Right atrium auricular region (tissue), 2 donors: Measurements from ENCODE around the gene ABHD11. TPM values are rescaled to one million over a fixed set of nuclear protein-coding genes. Genes with fewer than 3 reads are reported as not detected.

ENCODE experiments used
- DNase-seq: peaks from one replicate; pipeline ENCODE4 v3.0.0-alpha.2; 2019; ENCODE audit warnings: low spot score
- H3K27ac ChIP-seq, 2 donors: fragments of 200-600 bp; sonication (generic); 1 replicate in 1 of 2; 2 replicates in 1 of 2; pipeline ENCODE4 v1.5.1; 2016 to 2019
- H3K27me3 ChIP-seq, 2 donors: fragments of 200-600 bp; sonication (generic); one replicate each; pipeline versions ENCODE4 v1.5.1 to v1.6.0; 2017 to 2019
- H3K36me3 ChIP-seq: fragments of 200-600 bp; sonication (generic); one replicate; pipeline ENCODE4 v1.5.1; 2016
- H3K4me1 ChIP-seq, 2 donors: fragments of 200-600 bp; sonication (generic); one replicate each; pipeline versions ENCODE4 v1.5.1 to v1.6.0; 2017 to 2019
- H3K4me3 ChIP-seq, 2 donors: fragments of 200-600 bp; sonication (generic); 1 replicate in 1 of 2; 2 replicates in 1 of 2; pipeline ENCODE4 v1.5.1; 2017 to 2019; ENCODE audit warnings: mild to moderate bottlenecking in 1 of 2, moderate library complexity in 1 of 2
- H3K9me3 ChIP-seq, 2 donors: fragments of 200-600 bp; sonication (generic); one replicate each; pipeline ENCODE4 v1.5.1; 2019
- CTCF ChIP-seq, 2 donors: fragments of 200-600 bp; sonication (generic); IDR thresholded peaks; one replicate each; pipeline ENCODE4 v1.5.1; 2019; ENCODE audit warnings: antibody characterized with exemption in 2 of 2
- total RNA-seq, 2 donors: library from RNA; depleted of rRNA; stranded (reverse); fragments of >200 nt; gene quantifications; one replicate each; pipeline ENCODE4 v1.1.0, GENCODE V29; 2016

ABHD11 gene
- total RNA-seq, 2 donors from 2014 or later: 15.5 to 31.5 TPM

DNA sequence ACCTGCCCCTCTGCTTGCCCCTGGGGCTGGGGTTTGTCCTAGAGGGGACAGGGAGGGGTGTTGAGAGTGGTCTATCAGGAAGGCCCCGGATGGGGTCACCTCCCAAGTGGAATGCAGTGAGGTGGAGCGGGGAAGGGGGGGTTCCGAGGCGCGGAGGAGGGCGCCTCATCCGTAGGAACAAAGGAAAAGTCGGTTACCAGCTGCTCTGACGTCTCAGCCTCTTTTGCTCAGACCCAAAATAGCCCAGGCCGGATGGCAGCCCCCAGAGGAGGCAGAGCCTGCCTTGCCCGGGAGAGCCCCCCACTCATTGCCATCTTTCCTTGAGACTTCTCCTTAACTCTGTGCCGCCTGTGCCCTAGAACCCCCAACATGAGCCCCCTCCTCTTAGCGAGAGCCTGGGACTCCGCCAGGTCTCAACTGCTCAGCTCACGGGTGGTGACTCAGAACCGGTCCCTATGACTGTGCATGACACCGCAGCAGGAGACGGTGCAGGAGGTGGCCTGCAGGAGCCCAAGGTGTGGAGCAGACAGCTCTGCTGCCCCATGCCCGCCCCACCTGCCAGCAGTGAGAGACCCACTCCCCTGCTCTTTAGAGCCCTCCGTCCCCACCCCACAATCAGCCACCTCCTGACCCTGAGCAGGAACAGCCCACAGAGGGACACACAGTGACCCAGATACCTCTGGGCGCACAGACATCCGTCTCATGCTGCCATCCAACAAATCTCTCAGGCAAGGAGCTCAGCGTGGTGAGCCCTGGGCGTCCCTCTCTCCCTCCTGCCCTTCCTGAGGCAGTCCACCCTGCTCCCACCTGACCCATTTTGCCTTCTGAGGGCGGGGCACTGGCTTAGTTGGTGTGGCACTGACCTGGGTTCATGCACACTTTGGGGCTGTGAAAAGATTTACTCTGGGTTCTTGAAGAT is 32.2 kb downstream of the ABHD11 start:
- no peaks in the 10 kb centered on the region for H3K9me3 ChIP-seq
- H3K4me1 ChIP-seq: peaks cover 0 to 9% of the 10 kb centered on the region in 2 donors
- no peaks in the 10 kb centered on the region for H3K27me3 ChIP-seq
- no peak overlapping the region for H3K4me3 ChIP-seq
- no peaks in the 10 kb centered on the region for H3K36me3 ChIP-seq
- no peak overlapping the region for H3K27ac ChIP-seq
- TF ChIP-seq CTCF (IDR thresholded peaks at IDR 0.05): no peak
- DNase-seq: no peak

DNA sequence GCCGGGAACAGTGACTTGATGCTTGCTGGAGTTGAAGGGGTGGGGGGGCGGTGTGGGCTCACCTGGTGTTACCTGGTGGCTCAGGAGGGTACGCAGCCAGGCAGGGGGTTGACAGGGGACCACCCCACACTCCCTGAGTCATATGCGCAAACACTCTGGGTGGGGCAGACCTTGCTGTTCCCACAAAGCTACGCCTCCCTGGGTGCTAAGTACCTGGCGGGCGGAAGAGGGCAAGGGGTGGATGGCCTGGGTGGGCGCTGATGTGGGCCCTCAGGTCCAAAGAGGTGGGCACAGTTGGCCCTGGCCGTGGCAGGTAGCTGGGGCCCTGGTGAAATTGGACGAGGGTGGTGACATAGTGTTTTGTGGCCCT is 33.1 kb downstream of the ABHD11 start:
- Histone ChIP-seq H3K27ac (no peak overlapping the region), H3K9me3 (no peaks in the 10 kb centered on the region)
- DNase-seq: no peak

DNA sequence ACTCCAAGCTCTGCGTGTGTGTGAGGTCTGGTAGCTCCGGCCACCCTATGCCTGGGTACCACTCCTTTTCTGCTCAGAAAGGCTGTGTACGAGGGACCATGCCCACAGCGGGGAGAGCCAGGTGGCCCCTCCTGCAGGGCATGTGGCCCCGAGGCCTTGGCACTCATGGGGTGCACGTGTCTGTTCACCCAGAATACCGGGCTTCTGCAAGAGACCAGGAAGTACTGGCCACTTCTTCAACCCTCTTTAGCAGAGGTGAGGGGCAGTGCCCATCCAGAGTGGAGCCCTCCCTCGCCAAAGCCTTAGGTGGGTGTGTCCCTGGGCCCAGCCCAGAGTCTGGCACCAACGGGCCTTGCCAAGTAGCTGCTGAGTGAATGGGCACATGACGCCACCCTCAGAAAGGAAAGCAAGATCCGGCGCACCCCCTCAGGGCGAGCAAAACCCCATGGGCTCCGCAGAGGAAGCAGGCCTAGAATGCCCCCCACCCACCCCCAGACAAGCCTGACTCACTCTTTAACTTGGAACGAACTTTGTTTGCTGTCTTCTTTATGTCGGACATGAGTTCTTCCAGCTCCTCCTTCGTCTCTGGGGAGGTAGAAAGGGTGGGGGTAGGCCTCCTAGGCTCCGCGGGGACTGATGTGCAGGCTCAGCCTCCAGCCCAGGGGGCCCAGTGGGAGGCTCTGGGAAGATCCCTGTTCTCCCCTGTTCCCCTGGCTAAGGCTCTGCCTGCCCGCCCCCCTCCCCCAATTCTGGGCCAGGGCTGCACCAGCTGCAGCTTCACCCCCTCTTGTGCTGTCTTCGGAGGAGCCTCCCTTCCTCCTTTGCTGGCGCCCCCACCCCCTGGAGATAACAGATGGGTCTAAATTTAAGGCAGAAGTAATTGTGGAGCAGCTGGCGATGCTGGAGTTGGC is 33.7 kb downstream of the ABHD11 start:
- DNase-seq: no peak
- H3K4me3 ChIP-seq: no peak overlapping the region
- H3K4me1 ChIP-seq: peaks cover 0 to 9% of the 10 kb centered on the region in 2 donors
- H3K27me3 ChIP-seq: no peaks in the 10 kb centered on the region
- TF ChIP-seq CTCF (IDR thresholded peaks at IDR 0.05): no peak
- H3K36me3 ChIP-seq: no peaks in the 10 kb centered on the region
- no peak overlapping the region for H3K27ac ChIP-seq
- H3K9me3 ChIP-seq: no peaks in the 10 kb centered on the region

More for the DNA sequence above, 33.1 kb downstream of the ABHD11 start:
- no peak for TF ChIP-seq CTCF (IDR thresholded peaks at IDR 0.05)
- H3K36me3 ChIP-seq: no peaks in the 10 kb centered on the region
- H3K27me3 ChIP-seq: no peaks in the 10 kb centered on the region
- no peak overlapping the region for H3K4me3 ChIP-seq
- H3K4me1 ChIP-seq: peaks cover 0 to 9% of the 10 kb centered on the region in 2 donors

GRCh38 chr7:73703757-73704639 is 34.6 kb downstream of the ABHD11 start:
- H3K27ac ChIP-seq: no peak overlapping the region
- DNase-seq: no peak
- H3K9me3 ChIP-seq: no peaks in the 10 kb centered on the region
- TF ChIP-seq CTCF (IDR thresholded peaks at IDR 0.05): no peak
- no peaks in the 10 kb centered on the region for H3K36me3 ChIP-seq
- H3K27me3 ChIP-seq: no peaks in the 10 kb centered on the region
- peak overlapping the region in 1 of 2 donors; percentile 35 for H3K4me3 ChIP-seq
- peaks cover 0 to 9% of the 10 kb centered on the region in 2 donors for H3K4me1 ChIP-seq

DNA sequence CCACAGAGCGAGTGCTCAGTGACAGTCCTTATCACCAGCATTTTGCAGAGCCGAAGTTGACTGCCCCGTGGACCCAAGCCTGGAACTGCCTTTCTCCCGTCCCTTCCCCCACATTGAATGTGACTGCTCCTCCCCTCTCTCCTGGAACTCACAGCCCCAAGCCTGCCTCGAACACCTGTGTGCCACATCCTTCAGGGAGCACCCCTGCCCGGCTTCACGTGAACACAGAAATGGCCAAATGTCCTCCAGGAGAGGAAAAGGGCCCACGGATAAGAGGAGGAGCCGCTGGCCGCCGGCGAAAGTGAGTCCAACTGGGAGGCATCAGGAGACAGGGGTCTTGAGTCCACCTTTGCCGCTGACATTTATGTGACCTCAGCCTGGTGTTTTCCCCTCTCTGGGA is 35.4 kb downstream of the ABHD11 start:
- Histone ChIP-seq H3K4me3 (no peak overlapping the region), H3K36me3 (no peaks in the 10 kb centered on the region), H3K9me3 (no peaks in the 10 kb centered on the region), H3K27ac (no peak overlapping the region), H3K4me1 (peaks cover 0 to 9% of the 10 kb centered on the region in 2 donors), H3K27me3 (no peaks in the 10 kb centered on the region)
- no peak for TF ChIP-seq CTCF (IDR thresholded peaks at IDR 0.05)
- DNase-seq: no peak
